ENCODE results near the gene ERBB3. TPM values are rescaled to one million over a fixed set of nuclear protein-coding genes. Genes with fewer than 3 reads are reported as not detected.

Gene ERBB3
- total and polyA plus RNA-seq, 2 of the 4 experiments (the other 2 are of a cell fraction) = 1.4 to 2.2 TPM

DNA sequence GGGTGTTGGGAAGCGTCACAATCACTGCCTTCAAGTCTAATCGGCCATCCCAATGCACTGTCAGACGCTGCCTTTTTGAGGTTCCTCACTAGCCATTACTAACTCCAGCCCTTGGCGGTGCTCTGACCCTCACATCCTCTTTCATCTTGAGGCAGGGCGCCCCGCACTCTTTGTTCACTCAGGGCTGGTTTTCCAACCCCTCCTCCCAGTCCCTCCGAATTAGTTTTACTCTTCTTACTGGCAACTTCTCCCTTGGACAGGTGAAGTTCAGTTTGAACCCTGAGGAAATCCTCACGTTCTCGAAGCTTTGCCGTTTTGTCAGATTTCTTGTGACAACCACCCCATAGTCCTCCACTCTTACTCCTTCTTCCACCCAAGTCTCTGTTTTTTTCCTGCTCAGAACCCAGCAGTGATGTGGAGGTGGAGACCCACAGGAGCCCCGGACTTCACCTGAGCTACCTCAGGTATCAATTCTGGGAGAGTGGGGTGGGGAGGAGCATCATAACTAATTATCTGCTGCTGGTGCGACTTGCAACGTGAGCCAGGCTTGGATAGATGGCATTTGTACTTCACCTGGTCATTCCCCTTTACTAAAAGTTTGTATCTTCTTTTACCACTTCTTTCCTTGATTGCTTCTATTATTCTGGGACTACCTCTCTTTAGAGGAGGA, 38.9 kb downstream of the ERBB3 start:
- peak overlapping the region; percentile 58 for H2BK5ac ChIP-seq (ENCODE audit: low read depth, low read length, poor library complexity, severe bottlenecking)
- H2AK9ac ChIP-seq (replicated peaks; ENCODE audit: low read depth, low read length, poor library complexity) = peak overlapping the region; percentile 78
- intact Hi-C loops (cut with micrococcal nuclease) (loop anchor here (1.0 to 2.0 kb wide), 6 partner anchors 40 to 140 kb away; partner anchors contain the start of genes ANKRD52, MYL6, NABP2 and SMARCC2), in situ Hi-C loops (cut with MboI; ENCODE audit: low sequenced_read_pairs) (no loop called here), dilution Hi-C loops (cut with HindIII; ENCODE audit: low sequenced_read_pairs, unreplicated experiment) (no loop called here)
- H3K9me1 ChIP-seq (ENCODE audit: insufficient read depth, low read length) = no peaks in the 10 kb centered on the region
- H3K9me3 ChIP-seq (ENCODE audit: control insufficient read depth, insufficient read depth, low read length) = no peaks in the 10 kb centered on the region
- H4K91ac ChIP-seq (ENCODE audit: insufficient read depth, low read depth, low read length) = peak overlapping the region; percentile 26; the same call in 1 of the 2 replicates
- peak overlapping the region; percentile 50 for H3K27ac ChIP-seq (ENCODE audit: insufficient read depth, low read length)
- H2AK5ac ChIP-seq (ENCODE audit: low read depth, low read length) = peak overlapping the region; percentile 76
- peak overlapping the region; percentile 56 for H3K4me3 ChIP-seq (ENCODE audit: insufficient read depth, low read depth, low read length)
- H3K23ac ChIP-seq (ENCODE audit: low read depth, low read length) = peak overlapping the region; percentile 77
- H2AFZ ChIP-seq (replicated peaks; ENCODE audit: low read length, poor library complexity) = peak overlapping the region; percentile 85
- ChIA-PET CTCF (interaction anchor here (0.7 to 3.9 kb wide), 4 partner anchors 9 to 72 kb away, joined by 3 to 27 read pairs (median 4); partner anchors contain the start of genes ESYT1 and SMARCC2), POLR2A (ENCODE audit: unreplicated experiment) (interaction anchor here (0.5 to 1.5 kb wide), 7 partner anchors 9 to 1201 kb away, joined by 3 to 8 read pairs (median 3); partner anchors contain the start of genes ESYT1 and SMARCC2)
- peak; percentile 0; the same call in 1 of the 2 replicates for ATAC-seq (ENCODE audit: low read depth)
- no peaks in the 10 kb centered on the region for H3K27me3 ChIP-seq (ENCODE audit: control insufficient read depth, insufficient read depth, low read length)
- H3K4me1 ChIP-seq (ENCODE audit: control insufficient read depth, insufficient read depth, low read length) = peaks cover 7% of the 10 kb centered on the region
- peak overlapping the region; percentile 65 for H3K4ac ChIP-seq (ENCODE audit: low read depth, low read length)
- DNase-seq = no peak
- 0 out of 2 replicates have a peak overlapping the region, but pooled peaks have one; percentile 14 for H3K18ac ChIP-seq (ENCODE audit: low read depth, low read length)
- H3K14ac ChIP-seq (replicated peaks; ENCODE audit: low read depth, low read length) = peak overlapping the region; percentile 20
- 0 out of 2 replicates have a peak overlapping the region, but pooled peaks have one; percentile 3 for H2BK120ac ChIP-seq (ENCODE audit: low read depth, low read length)
- WGBS, 2 experiments (ENCODE audit: extremely low coverage in 2 of 2, insufficient read length in 1 of 2) = 5% methylated on average over 6 of the region's 13 CpGs; no CpG with 5 or more reads in 1 of the 2 experiments
- no peak overlapping the region for H2BK15ac ChIP-seq (ENCODE audit: low read depth, low read length)
- peak overlapping the region; percentile 99 for H3K4me2 ChIP-seq (ENCODE audit: low read depth, low read length)
- H3K79me1 ChIP-seq (ENCODE audit: low read depth in 1 of 2, low read length in 2 of 2) = peaks cover 9 to 58% of the 10 kb centered on the region in 2 experiments; a peak in 3 of 4 replicates
- H3K9ac ChIP-seq (ENCODE audit: low read depth, low read length) = peak overlapping the region; percentile 59
- peak overlapping the region; percentile 45 for H4K5ac ChIP-seq (ENCODE audit: low read depth, low read length)
- H3K56ac ChIP-seq (ENCODE audit: extremely low read depth, insufficient read depth, low read length) = peak overlapping the region; percentile 13; the same call in 1 of the 2 replicates
- no peak overlapping the region for H2BK20ac ChIP-seq (ENCODE audit: low read depth, low read length)
- no TSS peak for BruUV-seq (replicated peaks)
- peak overlapping the region; percentile 12 to 85 for H4K8ac ChIP-seq (ENCODE audit: low read depth in 2 of 2, low read length in 2 of 2)
- H3K36me3 ChIP-seq (ENCODE audit: control insufficient read depth, insufficient read depth, low read length) = peaks cover 16% of the 10 kb centered on the region
- peaks cover 7% of the 10 kb centered on the region for H4K20me1 ChIP-seq (ENCODE audit: insufficient read depth, low read length)
- TF ChIP-seq MAZ (IDR thresholded peaks at IDR 0.05; ENCODE audit: borderline replicate concordance, low read depth, low read length) (no peak), NFE2L2 (IDR thresholded peaks at IDR 0.05; ENCODE audit: low read depth, low read length) (no peak), CHD1 (IDR thresholded peaks at IDR 0.05; ENCODE audit: low read depth, low read length) (no peak), RCOR1 (IDR thresholded peaks at IDR 0.05; ENCODE audit: insufficient replicate concordance, low read length) (no peak), RFX5 (IDR thresholded peaks at IDR 0.05; ENCODE audit: low read depth, low read length) (no peak), MAFK (IDR thresholded peaks at IDR 0.05; ENCODE audit: low read depth, low read length) (no peak), POLR2A (IDR thresholded peaks at IDR 0.05; ENCODE audit: low read depth, low read length) (no peak), RAD21 (IDR thresholded peaks at IDR 0.05; ENCODE audit: low read length) (no peak), SMC3 (IDR thresholded peaks at IDR 0.05; ENCODE audit: low read depth, low read length) (no peak), MXI1 (IDR thresholded peaks at IDR 0.05; ENCODE audit: borderline replicate concordance, low read depth, low read length) (no peak), CEBPB (IDR thresholded peaks at IDR 0.05; ENCODE audit: low read depth, low read length) (no peak)
- TF ChIP-seq, protein P1, sequence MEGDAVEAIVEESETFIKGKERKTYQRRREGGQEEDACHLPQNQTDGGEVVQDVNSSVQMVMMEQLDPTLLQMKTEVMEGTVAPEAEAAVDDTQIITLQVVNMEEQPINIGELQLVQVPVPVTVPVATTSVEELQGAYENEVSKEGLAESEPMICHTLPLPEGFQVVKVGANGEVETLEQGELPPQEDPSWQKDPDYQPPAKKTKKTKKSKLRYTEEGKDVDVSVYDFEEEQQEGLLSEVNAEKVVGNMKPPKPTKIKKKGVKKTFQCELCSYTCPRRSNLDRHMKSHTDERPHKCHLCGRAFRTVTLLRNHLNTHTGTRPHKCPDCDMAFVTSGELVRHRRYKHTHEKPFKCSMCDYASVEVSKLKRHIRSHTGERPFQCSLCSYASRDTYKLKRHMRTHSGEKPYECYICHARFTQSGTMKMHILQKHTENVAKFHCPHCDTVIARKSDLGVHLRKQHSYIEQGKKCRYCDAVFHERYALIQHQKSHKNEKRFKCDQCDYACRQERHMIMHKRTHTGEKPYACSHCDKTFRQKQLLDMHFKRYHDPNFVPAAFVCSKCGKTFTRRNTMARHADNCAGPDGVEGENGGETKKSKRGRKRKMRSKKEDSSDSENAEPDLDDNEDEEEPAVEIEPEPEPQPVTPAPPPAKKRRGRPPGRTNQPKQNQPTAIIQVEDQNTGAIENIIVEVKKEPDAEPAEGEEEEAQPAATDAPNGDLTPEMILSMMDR (conservative IDR thresholded peaks at IDR 0.05; ENCODE audit: low read depth, low read length) = no peak
- TF ChIP-seq, protein P2, sequence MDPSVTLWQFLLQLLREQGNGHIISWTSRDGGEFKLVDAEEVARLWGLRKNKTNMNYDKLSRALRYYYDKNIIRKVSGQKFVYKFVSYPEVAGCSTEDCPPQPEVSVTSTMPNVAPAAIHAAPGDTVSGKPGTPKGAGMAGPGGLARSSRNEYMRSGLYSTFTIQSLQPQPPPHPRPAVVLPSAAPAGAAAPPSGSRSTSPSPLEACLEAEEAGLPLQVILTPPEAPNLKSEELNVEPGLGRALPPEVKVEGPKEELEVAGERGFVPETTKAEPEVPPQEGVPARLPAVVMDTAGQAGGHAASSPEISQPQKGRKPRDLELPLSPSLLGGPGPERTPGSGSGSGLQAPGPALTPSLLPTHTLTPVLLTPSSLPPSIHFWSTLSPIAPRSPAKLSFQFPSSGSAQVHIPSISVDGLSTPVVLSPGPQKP (IDR thresholded peaks at IDR 0.05; ENCODE audit: borderline replicate concordance, low read depth, low read length) = no peak
- TF ChIP-seq, protein P3, sequence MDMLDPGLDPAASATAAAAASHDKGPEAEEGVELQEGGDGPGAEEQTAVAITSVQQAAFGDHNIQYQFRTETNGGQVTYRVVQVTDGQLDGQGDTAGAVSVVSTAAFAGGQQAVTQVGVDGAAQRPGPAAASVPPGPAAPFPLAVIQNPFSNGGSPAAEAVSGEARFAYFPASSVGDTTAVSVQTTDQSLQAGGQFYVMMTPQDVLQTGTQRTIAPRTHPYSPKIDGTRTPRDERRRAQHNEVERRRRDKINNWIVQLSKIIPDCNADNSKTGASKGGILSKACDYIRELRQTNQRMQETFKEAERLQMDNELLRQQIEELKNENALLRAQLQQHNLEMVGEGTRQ (IDR thresholded peaks at IDR 0.05; ENCODE audit: low read depth, low read length) = no peak

Measured in IMR-90 (cell line).